RWPE2 (cell line): ENCODE data around the gene SLC35E4.
A peak's percentile ranks its signal among the peaks of the same experiment; 100 is the strongest.

Source experiments
- ATAC-seq: fragments of 200-7000 bp; cut with Tn5 transposase; 3 replicates; pipeline ENCODE4 v1.9.1; 2021; ENCODE audit warnings: low read depth
- DNase-seq: peaks from one replicate; pipeline ENCODE4 v3.0.0-alpha.2; 2020; ENCODE audit warnings: low spot score
- H3K27ac ChIP-seq: fragments of 450-650 bp; 2 replicates; pipeline ENCODE4 v1.5.1; 2017; ENCODE audit warnings: mild to moderate bottlenecking; ENCODE audit not compliant: poor library complexity, severe bottlenecking
- H3K27me3 ChIP-seq: fragments of 250-450 bp; sonication (Bioruptor Pico); 2 replicates; pipeline ENCODE4 v1.5.1; 2021; ENCODE audit warnings: mild to moderate bottlenecking, moderate library complexity; ENCODE audit not compliant: insufficient read depth, poor library complexity, severe bottlenecking
- H3K36me3 ChIP-seq: fragments of 250-450 bp; sonication (Bioruptor Pico); 2 replicates; pipeline ENCODE4 v1.5.1; 2020; ENCODE audit warnings: low read depth, mild to moderate bottlenecking, moderate library complexity
- H3K4me1 ChIP-seq: fragments of 250-450 bp; sonication (Bioruptor Pico); 2 replicates; pipeline ENCODE4 v1.5.1; 2021; ENCODE audit warnings: mild to moderate bottlenecking, moderate library complexity; ENCODE audit not compliant: insufficient read depth, poor library complexity, severe bottlenecking
- H3K4me3 ChIP-seq: fragments of 250-450 bp; sonication (Bioruptor Pico); 2 replicates; pipeline ENCODE4 v1.5.1; 2021; ENCODE audit warnings: mild to moderate bottlenecking, moderate library complexity; ENCODE audit not compliant: severe bottlenecking
- H3K9me3 ChIP-seq: fragments of 250-450 bp; sonication (Bioruptor Pico); 2 replicates; pipeline ENCODE4 v1.5.1; 2021; ENCODE audit warnings: mild to moderate bottlenecking, moderate library complexity; ENCODE audit not compliant: severe bottlenecking
- CTCF ChIP-seq: fragments of 450-650 bp; IDR thresholded peaks from one replicate; pipeline ENCODE4 v1.5.1; 2017; ENCODE audit warnings: mild to moderate bottlenecking, moderate library complexity; ENCODE audit not compliant: poor library complexity, severe bottlenecking

SLC35E4 gene

DNA sequence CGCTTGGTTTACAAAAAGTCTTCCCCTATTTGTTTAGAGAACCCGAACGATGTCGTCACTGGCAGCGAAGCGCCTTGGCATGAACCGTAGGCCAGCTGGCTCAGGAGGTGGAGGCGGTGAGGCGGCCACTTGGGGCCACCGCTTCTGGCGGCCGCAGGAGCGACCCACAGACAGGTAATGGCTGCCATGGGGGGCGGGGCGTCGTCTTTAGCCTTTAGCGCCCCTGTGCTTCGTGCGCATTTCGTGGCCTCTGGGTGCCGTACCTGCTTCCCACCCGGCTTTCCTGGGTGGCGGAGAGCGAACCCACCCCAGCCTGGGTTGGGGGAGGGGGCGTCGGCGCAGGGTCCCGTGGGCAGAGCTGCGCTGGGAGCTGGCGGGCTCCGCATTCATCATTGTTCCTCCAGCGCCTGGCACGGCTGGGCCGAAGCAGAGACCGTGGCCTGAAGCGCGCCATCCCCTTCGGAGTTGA lies 58.6 kb downstream of the SLC35E4 start:
- H3K27me3 ChIP-seq, result no peaks in the 10 kb centered on the region
- peak overlapping the region; percentile 75 for H3K4me3 ChIP-seq
- ATAC-seq (peak; percentile 80), DNase-seq (peak; percentile 69)
- no peaks in the 10 kb centered on the region for H3K9me3 ChIP-seq
- peaks cover 3% of the 10 kb centered on the region for H3K4me1 ChIP-seq
- no peaks in the 10 kb centered on the region for H3K36me3 ChIP-seq
- TF ChIP-seq CTCF, result no peak
- peak overlapping the region; percentile 1 for H3K27ac ChIP-seq

DNA sequence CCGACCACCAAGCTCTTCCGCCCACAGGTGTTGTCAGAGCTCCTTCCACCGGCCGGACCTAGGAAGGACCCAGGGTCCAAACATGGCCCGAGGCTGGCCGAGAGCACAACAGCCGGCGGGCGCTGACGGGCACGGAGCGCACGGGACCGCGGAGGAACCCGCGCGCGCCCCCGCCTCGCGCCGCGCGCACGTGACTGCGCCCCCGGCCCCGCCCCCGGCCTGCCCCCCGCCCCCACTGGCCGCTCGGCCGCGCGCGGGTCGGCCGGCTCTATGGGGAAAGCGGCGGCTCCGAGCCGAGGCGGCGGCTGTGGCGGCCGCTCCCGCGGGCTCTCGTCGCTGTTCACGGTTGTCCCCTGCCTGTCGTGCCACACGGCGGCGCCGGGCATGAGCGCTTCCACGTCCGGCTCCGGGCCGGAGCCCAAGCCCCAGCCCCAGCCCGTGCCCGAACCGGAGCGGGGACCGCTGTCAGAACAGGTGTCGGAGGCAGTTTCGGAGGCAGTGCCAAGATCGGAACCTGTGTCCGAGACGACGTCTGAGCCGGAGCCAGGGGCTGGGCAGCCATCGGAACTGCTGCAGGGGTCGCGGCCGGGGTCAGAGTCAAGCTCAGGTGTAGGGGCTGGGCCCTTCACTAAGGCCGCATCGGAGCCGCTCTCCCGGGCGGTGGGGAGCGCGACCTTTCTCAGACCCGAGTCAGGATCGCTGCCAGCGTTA lies 59.2 kb downstream of the SLC35E4 start, which contains the start of gene OSBP2:
Gene OSBP2 (plus strand): TSS at position 235 of the 711 bp plus-strand sequence. CDS start 36 bp downstream, at position 271.
- peak within 1 kb of the TSS; percentile 1 for H3K27ac ChIP-seq
- ATAC-seq (peak; percentile 36), DNase-seq (peak; percentile 68)
- TF ChIP-seq CTCF, result no peak
- peak within 1 kb of the TSS; percentile 75 for H3K4me3 ChIP-seq
- no peaks in the 10 kb centered on the region for H3K9me3 ChIP-seq
- no peaks in the 10 kb centered on the region for H3K36me3 ChIP-seq
- peaks cover 3% of the 10 kb centered on the region for H3K4me1 ChIP-seq
- H3K27me3 ChIP-seq, result no peaks in the 10 kb centered on the region

DNA sequence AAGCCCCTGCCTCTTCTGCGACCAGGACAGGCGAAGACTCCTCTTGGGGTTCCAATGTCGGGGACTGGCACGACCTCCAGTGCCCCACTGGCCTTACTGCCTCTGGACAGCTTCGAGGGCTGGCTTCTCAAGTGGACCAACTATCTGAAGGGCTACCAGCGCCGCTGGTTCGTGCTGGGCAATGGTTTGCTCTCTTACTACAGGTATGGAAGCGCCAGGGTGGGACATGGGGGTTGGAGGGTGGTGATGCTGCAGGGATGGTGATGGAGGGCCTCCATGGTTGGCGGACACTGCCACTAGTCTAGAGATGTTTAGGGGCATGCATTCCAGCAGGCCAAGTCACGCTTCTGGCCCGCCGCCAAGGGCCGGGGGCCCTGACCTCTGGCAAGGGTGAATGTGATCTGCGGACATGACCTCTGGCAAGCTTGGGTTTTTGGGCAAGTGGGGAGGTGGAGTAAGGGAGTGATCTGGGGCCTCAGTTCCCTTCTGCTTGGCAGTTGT lies 59.8 kb downstream of the SLC35E4 start:
- peak overlapping the region; percentile 50 for H3K4me3 ChIP-seq
- no peak for TF ChIP-seq CTCF
- peaks cover 3% of the 10 kb centered on the region for H3K4me1 ChIP-seq
- no peaks in the 10 kb centered on the region for H3K27me3 ChIP-seq
- no peaks in the 10 kb centered on the region for H3K36me3 ChIP-seq
- H3K27ac ChIP-seq, result no peak overlapping the region
- DNase-seq (no peak), ATAC-seq (no peak)
- H3K9me3 ChIP-seq, result no peaks in the 10 kb centered on the region

DNA sequence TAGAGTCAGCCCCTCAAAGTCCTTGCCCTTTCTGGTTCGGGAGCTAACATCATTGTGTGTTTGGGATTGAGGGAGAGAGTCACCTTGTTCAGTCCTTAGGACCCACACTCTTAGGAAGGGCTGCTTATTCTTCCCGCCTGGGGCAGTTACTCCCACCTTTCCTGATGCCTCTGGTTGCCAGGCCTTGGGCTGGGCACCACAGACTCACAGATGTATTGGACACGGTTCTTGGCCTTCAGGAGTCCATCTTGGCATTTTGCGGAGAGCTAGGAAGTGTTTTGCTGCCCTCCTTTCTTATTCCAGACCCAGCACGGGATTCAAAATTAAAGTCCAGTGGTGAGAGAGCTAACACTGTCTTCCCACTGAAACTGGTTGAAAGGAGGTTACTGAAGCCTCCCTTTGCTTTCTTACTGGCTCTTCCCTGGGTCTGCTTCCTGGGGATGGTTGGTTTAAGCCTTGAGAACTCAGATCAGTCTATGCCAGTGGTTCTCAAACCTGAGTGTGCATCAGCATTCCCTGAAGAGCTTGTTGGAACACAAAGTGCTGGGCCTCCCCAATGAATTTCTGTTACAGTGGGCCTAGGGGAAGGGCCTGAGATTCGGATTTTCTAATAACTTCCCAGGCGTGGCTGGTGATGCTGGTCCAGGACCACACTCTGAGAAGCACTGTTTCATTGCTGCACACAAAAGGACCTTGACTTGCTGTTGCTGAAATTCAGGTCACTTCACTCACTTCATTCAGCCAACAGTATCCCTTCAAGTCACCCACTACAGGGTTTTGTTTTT lies 60.5 kb downstream of the SLC35E4 start:
- TF ChIP-seq CTCF, result no peak
- Histone ChIP-seq H3K27ac (no peak overlapping the region), H3K36me3 (no peaks in the 10 kb centered on the region), H3K27me3 (no peaks in the 10 kb centered on the region), H3K4me3 (no peak overlapping the region), H3K9me3 (no peaks in the 10 kb centered on the region), H3K4me1 (peaks cover 3% of the 10 kb centered on the region)
- no peak for ATAC-seq
- no peak for DNase-seq
